Occipital lobe (tissue), 2 donors: ENCODE measurements around the gene FAM76A. TPM values are rescaled to one million over a fixed set of nuclear protein-coding genes. Genes with fewer than 3 reads are reported as not detected.
"Not testable (repeated sequence)": the region's sequence is repeated elsewhere in the genome, so short reads cannot be mapped to it uniquely, and the experiment has no call there.

Source experiments
- DNase-seq: peaks from one replicate; lab custom pipeline; 2025; lab: John Stamatoyannopoulos, UW
- total RNA-seq: library from RNA; depleted of rRNA; stranded (reverse); fragments of >200 nt; gene quantifications from one replicate; pipeline ENCODE4 v1.2.3, GENCODE V29; 2014

The FAM76A gene
- total RNA-seq, 1 donor from 2014 or later = 18.2 TPM

DNA sequence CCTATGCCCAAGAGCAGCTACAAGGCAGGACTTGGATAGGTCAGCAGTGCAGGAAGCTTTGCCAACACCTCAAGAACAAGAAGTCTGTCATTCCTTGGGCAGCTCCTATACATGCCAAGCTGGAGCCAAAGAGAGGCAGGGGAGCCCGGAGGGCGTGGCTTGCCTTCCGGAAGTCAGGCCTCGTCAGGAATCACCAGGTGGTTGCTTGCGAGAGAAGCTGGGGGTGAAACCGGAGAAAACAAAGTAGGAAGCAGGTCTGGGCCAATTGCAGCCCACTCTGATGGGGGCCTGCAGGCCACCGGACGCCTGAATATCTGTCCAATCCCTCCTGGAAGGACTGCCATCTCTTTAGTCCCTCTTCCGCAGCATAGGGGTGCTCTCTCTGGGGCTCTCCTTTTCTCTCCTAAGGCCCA lies 794 bp upstream of the FAM76A start:
- DNase-seq = no peak

- no peak for DNase-seq
These were observed 648 bp downstream of the FAM76A start for GRCh38 chr1:27726173-27727044.

DNA sequence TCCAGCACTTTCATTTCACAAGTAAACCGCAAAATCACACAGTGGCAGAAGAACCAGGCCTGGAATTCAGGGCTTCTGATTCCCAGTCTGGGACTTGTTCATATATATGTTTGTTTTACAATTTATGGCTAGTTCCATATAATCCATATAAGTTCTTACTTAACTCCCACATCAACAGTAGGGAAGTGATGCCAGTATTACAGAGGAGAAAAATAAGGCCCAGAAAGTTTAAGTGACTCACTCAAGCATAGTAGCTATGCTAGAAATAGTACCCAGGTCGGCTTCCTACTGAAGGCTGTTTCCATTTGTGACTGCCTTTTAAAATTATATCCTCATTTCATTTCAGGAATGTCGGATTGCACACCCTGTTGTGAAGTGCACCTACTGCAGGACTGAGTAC lies 1.4 kb downstream of the FAM76A start:
- DNase-seq = no peak

DNA sequence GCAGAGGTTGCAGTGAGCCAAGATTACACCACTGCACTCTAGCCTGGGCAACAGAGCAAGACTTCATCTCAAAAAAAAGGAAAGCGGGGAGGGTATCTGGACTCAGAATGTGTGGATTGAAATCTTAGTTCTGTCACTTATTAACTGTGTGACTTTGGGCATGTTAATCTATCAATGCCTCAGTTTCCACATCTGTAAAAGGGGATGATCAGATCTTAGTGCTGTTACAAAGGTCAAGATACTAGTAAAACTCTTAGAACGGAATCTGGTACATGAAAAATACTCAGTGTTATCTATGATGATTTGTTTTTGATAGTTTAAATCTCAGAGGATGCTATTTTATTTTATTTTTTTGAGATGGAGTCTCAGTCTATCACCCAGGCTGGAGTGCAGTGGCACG lies 10.5 kb downstream of the FAM76A start:
- DNase-seq = no peak

DNA sequence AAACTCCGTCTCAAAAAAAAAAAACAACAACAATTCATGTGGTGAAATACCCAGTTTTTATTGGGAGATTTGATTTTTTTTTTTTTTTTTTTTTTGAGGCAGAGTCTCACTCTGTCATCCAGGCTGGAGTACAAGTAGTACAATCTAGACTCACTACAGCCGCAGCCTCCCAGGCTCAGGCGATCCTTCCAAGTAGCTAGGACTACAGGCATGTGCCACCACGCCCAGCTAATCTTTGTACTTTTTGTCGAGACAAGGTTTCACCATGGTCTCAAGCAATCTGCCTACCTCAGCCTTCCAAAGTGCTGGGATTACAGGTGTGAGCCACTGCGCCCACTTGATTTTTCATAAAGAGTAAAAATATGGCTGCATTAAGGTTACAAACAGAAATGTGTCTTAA lies 15.4 kb downstream of the FAM76A start:
- DNase-seq = no peak

- DNase-seq = no peak
These were observed 18.8 kb downstream of the FAM76A start for GRCh38 chr1:27744556-27744955.

DNA sequence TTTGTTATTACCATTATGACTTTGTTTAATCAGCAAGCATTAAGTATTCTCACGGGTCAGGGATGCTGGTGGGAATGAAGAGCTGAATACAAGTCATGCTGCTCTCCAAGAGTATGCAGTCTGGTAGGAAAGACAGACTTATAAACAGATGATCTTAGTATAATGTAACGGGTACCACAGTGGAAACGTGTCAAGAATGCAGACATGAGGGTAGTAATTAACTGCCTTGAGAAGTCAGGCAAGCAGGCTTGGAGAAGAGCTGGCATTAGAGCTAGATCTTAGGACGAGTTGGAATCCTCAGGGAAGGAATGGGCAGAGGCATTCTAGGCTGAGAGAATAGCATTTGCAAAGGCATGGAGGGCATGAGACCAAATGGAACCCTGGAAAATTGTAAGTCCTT lies 19.7 kb downstream of the FAM76A start:
- no peak for DNase-seq

- no peak for DNase-seq
These were observed 26.6 kb downstream of the FAM76A start for GRCh38 chr1:27752360-27752759.

DNA sequence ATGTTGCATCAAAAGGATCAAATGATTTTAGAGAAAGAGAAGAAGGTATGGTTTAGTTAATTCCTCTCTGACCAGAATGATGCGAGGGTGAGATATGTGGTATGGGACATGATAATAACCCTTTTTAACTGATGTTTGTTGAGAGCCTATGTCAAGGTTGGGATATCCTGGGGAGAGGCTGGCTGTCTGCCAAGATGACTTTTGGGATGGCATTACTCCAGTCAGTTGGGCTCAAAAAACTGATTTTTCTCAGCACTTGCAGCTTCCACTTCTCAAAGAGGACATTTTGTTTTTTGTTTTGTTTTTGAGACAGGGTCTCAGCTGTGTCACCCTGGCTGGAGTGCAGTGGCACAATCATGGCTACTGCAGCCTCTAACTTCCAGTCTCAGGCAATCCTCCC lies 29.5 kb downstream of the FAM76A start:
- no peak for DNase-seq

DNA sequence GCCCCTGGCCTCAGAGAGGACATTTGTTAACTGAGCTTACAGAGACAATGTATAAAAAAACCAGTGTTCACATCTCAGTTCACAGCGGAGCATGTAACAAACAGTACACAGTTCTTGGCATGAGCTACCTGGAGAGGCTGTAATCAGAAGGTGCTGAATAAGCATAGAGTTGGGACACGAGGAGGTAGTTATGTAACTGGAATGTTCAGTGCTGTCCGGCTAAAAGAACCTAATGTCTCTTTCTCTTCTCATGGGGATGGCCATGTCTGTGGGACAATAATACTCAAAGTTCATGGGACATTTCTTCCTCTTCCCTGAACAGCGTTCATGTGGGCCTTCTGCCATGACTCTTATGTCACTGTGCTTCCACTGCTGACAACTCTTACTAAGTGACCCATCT lies 30.1 kb downstream of the FAM76A start:
- DNase-seq = no peak

- DNase-seq = no peak
These were observed 33.5 kb downstream of the FAM76A start for GRCh38 chr1:27759236-27759635.

DNA sequence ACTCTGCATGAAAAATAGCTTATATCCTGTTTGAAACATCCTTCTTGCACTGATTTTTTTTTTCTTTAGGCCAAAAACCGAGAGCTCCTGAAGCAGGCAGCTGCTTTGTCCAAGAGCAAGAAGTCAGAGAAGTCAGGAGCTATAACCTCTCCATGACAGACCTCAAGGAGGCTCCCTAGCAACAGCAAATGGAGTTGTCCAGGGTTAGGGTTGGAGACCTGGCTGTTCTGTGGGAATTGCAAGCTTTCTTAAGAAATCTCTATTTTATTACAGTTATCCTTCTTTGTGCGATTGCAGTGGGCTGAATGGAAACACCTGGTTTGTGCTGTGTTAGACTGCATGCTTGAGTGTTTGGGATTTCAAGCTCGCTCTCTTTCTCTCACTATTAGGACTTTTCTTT lies 34.7 kb downstream of the FAM76A start:
- no peak for DNase-seq

DNA sequence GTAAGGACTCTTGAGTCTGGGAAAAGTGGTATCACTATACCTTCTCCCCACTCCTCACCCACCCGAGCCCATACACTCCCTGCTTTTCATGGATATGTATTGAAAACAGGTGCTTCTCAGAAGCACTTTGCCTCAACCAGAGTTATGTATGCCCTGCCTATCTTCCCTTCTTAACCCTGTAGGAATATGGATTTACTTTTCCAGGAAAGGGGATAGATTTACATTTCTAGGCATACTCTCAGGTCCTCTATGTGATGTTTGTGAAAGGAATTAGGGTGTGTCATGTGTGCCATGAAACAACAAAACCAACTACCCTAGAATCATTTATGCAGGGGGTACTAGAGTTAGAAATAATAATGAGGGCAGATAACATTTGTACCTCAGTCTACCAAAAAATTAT lies 36.3 kb downstream of the FAM76A start:
- no peak for DNase-seq

- DNase-seq = no peak
These were observed 37.6 kb downstream of the FAM76A start for GRCh38 chr1:27763358-27763757.

DNA sequence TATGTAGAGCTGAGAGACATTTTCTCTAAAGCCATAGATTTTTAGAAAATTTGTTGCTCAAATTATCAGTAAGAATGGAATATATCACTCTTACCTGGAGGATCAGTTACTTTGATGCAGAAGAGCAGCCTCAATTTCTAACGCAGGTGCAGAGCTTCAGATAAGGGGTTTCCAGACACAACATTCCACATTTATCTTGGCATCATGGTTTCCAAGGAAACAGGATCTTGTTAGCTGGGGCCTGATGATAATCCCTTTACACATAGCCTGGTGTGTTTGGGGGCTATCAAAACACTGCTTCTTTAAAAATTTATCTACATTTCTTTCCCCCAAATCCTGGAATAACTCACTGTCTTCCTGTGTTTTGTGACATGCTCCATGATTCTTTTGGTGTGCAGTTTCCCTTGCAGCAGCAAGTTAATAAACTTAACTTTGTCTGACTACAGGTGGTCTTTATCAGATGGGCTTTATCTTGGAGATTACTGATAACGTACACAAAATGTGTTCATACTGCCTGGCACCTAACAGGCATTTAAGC lies 44.6 kb downstream of the FAM76A start:
- DNase-seq = no peak

GRCh38 chr1:27772036-27772931 lies 46.5 kb downstream of the FAM76A start:
- no peak for DNase-seq

GRCh38 chr1:27772932-27773825 lies 47.4 kb downstream of the FAM76A start, which contains the start of gene STX12:
TSS of gene STX12 (plus strand) at chr1:27773219. CDS start at chr1:27773308, 89 bp downstream.
- DNase-seq = peak; percentile 99

DNA sequence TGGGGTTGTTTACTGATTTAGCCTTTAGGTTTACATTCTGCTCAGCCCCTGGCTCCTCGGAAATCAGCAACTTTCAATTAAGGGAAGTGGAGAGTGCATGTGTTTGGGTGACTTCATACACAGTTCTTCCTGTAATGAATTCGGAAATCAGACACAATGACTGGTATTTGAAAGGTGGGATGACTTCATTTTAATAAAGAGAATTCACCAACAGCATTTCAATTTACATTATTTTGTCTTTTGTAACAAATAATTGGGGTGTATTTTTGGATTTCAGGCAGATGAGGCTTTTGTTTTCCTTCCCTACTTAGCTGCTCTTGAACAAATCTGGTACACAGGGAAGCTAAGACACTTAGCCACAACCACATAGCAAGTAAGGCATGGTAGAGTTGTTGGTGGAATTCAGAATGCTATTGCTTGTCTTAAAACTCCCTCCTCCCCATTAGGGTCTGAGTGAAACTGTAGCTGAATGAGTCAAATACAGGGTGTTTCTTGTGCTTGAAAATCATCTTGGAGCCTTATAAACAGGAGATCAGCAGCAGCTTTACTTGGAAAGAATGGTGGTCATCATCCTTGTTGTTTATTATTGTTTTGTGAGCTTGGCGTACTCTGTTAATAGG lies 48.2 kb downstream of the FAM76A start:
- DNase-seq = no peak

DNA sequence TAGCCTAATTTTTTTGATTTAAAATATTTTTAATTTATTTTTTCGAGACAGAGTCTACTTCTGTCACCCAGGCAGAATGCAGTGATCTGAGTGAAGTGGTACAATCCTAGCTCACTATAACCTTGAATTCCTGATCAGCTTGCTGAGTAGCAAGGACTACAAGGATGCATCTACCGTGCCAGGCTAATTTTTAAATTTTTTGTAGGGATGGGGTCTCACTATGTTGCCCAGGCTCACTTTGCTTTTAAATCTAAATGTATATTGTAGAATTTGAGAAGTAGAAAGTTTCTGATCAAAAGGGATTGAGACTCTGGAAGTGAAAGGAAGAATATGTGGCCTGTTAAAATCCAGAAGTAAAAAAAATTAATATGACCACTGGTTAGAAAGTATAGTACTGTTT lies 48.9 kb downstream of the FAM76A start:
- no peak for DNase-seq

DNA sequence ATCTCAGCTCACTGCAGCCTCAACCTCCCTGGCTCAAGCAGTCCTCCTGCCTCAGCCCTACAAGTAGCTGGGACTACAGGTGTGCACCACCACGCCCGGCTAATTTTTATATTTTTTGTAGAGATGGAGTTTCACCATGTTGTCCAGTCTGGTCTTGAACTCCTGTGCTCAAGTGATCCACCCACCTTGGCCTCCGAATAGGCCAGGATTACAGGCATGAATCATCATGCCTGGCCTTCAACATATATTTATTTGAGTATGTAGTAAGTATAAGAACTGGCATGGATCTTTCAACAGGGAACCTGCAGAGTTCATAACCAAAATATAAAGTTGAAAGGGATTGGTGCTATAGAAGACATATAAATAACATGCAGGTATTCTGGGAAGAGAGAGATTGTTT lies 49.6 kb downstream of the FAM76A start:
- not testable (repeated sequence) for DNase-seq

DNA sequence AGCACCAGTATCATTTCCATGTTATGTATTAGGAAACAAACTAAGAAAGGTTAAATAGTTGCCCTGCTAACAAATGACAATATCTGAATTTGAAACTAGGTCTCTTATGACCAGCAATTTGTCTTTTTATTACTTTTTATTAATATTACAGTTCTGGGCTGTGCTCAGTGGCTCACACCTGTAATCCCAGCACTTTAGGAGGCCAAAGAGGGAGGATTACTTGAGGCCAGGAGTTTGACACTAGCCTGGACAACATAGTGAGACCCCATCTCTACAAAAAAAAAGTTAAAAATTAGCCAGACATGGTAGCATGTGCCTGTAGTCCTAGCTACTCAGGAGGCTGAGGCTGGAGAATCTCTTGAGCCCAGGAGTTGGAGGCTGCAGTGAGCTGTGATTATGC lies 50.5 kb downstream of the FAM76A start:
- not testable (repeated sequence) for DNase-seq
